HepG2 (cell line): ENCODE results near the gene TIMM13. TPM values are rescaled to one million over a fixed set of nuclear protein-coding genes. Genes with fewer than 3 reads are reported as not detected.
A peak's percentile ranks its signal among the peaks of the same experiment; 100 is the strongest.

Experiments
- BATF2 ChIP-seq: sonication (generic); formaldehyde crosslinking; IDR thresholded peaks from 2 replicates; pipeline ENCODE4 v1.8.0; 2022; ENCODE audit warnings: mild to moderate bottlenecking, missing genetic modification reagents, moderate library complexity
- CHD2 ChIP-seq: IDR thresholded peaks from 2 replicates; pipeline ENCODE4 v1.6.1; 2011; ENCODE audit warnings: low read depth, low read length, improper control_type of control experiment
- KDM5A ChIP-seq: fragments of 200-600 bp; sonication (generic); IDR thresholded peaks from 2 replicates; pipeline ENCODE4 v1.7.0; 2018; ENCODE audit warnings: antibody characterized with exemption, mild to moderate bottlenecking, low read length, borderline replicate concordance
- MIER3 ChIP-seq: IDR thresholded peaks from 2 replicates; pipeline ENCODE4 v1.6.1; 2016; ENCODE audit warnings: missing compliant biosample characterization, borderline replicate concordance
- PBX2 ChIP-seq: IDR thresholded peaks from 2 replicates; pipeline ENCODE4 v1.6.1; 2016; ENCODE audit warnings: control low read depth
- REST ChIP-seq, 2 experiments: IDR thresholded peaks; 2 replicates each; pipeline ENCODE4 v1.6.1; 2011 to 2012; ENCODE audit warnings: low read length in 2 of 2, borderline replicate concordance in 1 of 2, low read depth in 1 of 2, mild to moderate bottlenecking in 1 of 2, moderate library complexity in 1 of 2
- RFX3 ChIP-seq: IDR thresholded peaks from 2 replicates; pipeline ENCODE4 v1.6.1; 2016; ENCODE audit warnings: missing biosample characterization, missing genetic modification reagents
- RFXANK ChIP-seq: IDR thresholded peaks from 2 replicates; pipeline ENCODE4 v1.6.1; 2016
- RNF219 ChIP-seq: sonication (generic); formaldehyde crosslinking; IDR thresholded peaks from 2 replicates; pipeline ENCODE4 v1.5.0; 2020; ENCODE audit warnings: mild to moderate bottlenecking, missing genetic modification reagents
- ZBTB3 ChIP-seq: sonication (generic); formaldehyde crosslinking; IDR thresholded peaks from 2 replicates; pipeline ENCODE4 v1.4.0; 2020; ENCODE audit warnings: low read depth, mild to moderate bottlenecking, moderate library complexity, missing genetic modification reagents, borderline replicate concordance
- ZBTB37 ChIP-seq: sonication (generic); formaldehyde crosslinking; IDR thresholded peaks from 2 replicates; pipeline ENCODE4 v1.4.0; 2020; ENCODE audit warnings: mild to moderate bottlenecking, missing genetic modification reagents
- ZKSCAN1 ChIP-seq: fragments of 150-350 bp; IDR thresholded peaks from 2 replicates; pipeline ENCODE4 v1.6.1; 2014; ENCODE audit warnings: low read length
- ZMYM4 ChIP-seq: sonication (generic); formaldehyde crosslinking; IDR thresholded peaks from 2 replicates; pipeline ENCODE4 v1.8.1; 2023; ENCODE audit warnings: mild to moderate bottlenecking, missing genetic modification reagents
- ZNF275 ChIP-seq: sonication (generic); formaldehyde crosslinking; IDR thresholded peaks from 2 replicates; pipeline ENCODE4 v1.8.0; 2022; ENCODE audit warnings: missing genetic modification reagents, mild to moderate bottlenecking, inconsistent platforms, borderline replicate concordance
- ZNF343 ChIP-seq: sonication (generic); formaldehyde crosslinking; IDR thresholded peaks from 2 replicates; pipeline ENCODE4 v1.4.0; 2020; ENCODE audit warnings: mild to moderate bottlenecking, missing genetic modification reagents
- ZNF768 ChIP-seq: sonication (generic); formaldehyde crosslinking; IDR thresholded peaks from 2 replicates; pipeline ENCODE4 v1.4.0; 2020; ENCODE audit warnings: missing genetic modification reagents
- ZSCAN9 ChIP-seq: IDR thresholded peaks from 2 replicates; pipeline ENCODE4 v1.6.1; 2016; ENCODE audit warnings: borderline replicate concordance
- polyA plus RNA-seq, 8 experiments: library from polyadenylated mRNA; depleted of rRNA in 3 of 8; stranded (reverse) in 7 of 8; unstranded in 1 of 8; fragments of >200 nt; fragmentation: Illumina TruSeq in 4 of 8; extraction: Trizol in 4 of 8; gene quantifications; 2 replicates each; pipeline versions ENCODE4 v1.2.1 to v1.2.3, GENCODE V29; 2011 to 2016; ENCODE audit warnings: low read depth in 4 of 8, missing spikeins in 1 of 8, mixed read lengths in 1 of 8; ENCODE audit not compliant: insufficient read depth in 1 of 8
- total RNA-seq, 5 experiments: library from RNA; depleted of rRNA; stranded (reverse); fragments of >200 nt; fragmentation: Illumina TruSeq; extraction: Trizol; gene quantifications; 2 replicates each; pipeline ENCODE4 v1.2.3, GENCODE V29; 2016; ENCODE audit warnings: low read depth in 1 of 5

Gene TIMM13
- total and polyA plus RNA-seq, 2 of the 13 experiments (the other 11 are each of a cell fraction or from before 2014, with no cell fraction given) = 48.4 to 108 TPM

GRCh38 chr19:2462635-2463421, 35.4 kb upstream of the TIMM13 start (continued):
- TF ChIP-seq RNF219 (CRISPR knock-in tag) = peak; percentile 75; the same call in 1 of the 2 replicates
- no peak for TF ChIP-seq RFX3 (CRISPR knock-in tag)
- TF ChIP-seq MIER3 = peak; percentile 71; the same call in 1 of the 2 replicates
- no peak for TF ChIP-seq PBX2 (CRISPR knock-in tag)
- peak in 1 of 2 experiments; percentile 66; a peak in 1 of 4 replicates for TF ChIP-seq REST (IDR thresholded peaks at IDR 0.05; ENCODE audit: borderline replicate concordance in 1 of 2, low read depth in 1 of 2, low read length in 2 of 2)
- peak; percentile 85; the same call in 1 of the 2 replicates for TF ChIP-seq ZMYM4 (CRISPR knock-in tag)
- peak; percentile 83; the same call in 1 of the 2 replicates for TF ChIP-seq BATF2
- peak; percentile 75 for TF ChIP-seq ZNF343 (CRISPR knock-in tag)
- TF ChIP-seq KDM5A = peak; percentile 33; the same call in 1 of the 2 replicates
- TF ChIP-seq ZSCAN9 (CRISPR knock-in tag) = peak; percentile 85
- TF ChIP-seq CHD2 = peak; percentile 21; the same call in 1 of the 2 replicates
- peak; percentile 76 for TF ChIP-seq ZBTB37 (CRISPR knock-in tag)
- peak; percentile 83; the same call in 1 of the 2 replicates for TF ChIP-seq ZBTB3 (CRISPR knock-in tag)
- TF ChIP-seq ZNF768 (CRISPR knock-in tag) = peak; percentile 66; the same call in 1 of the 2 replicates
- peak; percentile 68; the same call in 1 of the 2 replicates for TF ChIP-seq RFXANK (CRISPR knock-in tag)
- peak; percentile 77 for TF ChIP-seq ZKSCAN1
- TF ChIP-seq ZNF275 (CRISPR knock-in tag) = peak; percentile 83; the same call in 1 of the 2 replicates
